ENCODE data around the gene UBAP1L.

UBAP1L gene

GRCh38 chr15:65071381-65071811, 43.6 kb downstream of the UBAP1L start:
- TF ChIP-seq CTCF (IDR thresholded peaks at IDR 0.05; ENCODE audit: poor library complexity, severe bottlenecking), result no peak
- H3K27ac ChIP-seq (ENCODE audit: poor library complexity, severe bottlenecking), result no peak overlapping the region
- H3K27me3 ChIP-seq (ENCODE audit: insufficient read depth, poor library complexity, severe bottlenecking), result peaks cover 21% of the 10 kb centered on the region
- no peaks in the 10 kb centered on the region for H3K4me1 ChIP-seq (ENCODE audit: insufficient read depth, poor library complexity, severe bottlenecking)
- H3K9me3 ChIP-seq (ENCODE audit: severe bottlenecking), result no peaks in the 10 kb centered on the region
- no peak for ATAC-seq (ENCODE audit: low read depth)
- no peak overlapping the region for H3K4me3 ChIP-seq (ENCODE audit: severe bottlenecking)
- H3K36me3 ChIP-seq (ENCODE audit: low read depth), result no peaks in the 10 kb centered on the region
- DNase-seq (ENCODE audit: low spot score), result peak; percentile 55

- no peak for TF ChIP-seq CTCF (IDR thresholded peaks at IDR 0.05; ENCODE audit: poor library complexity, severe bottlenecking)
- no peak overlapping the region for H3K27ac ChIP-seq (ENCODE audit: poor library complexity, severe bottlenecking)
- no peaks in the 10 kb centered on the region for H3K9me3 ChIP-seq (ENCODE audit: severe bottlenecking)
- DNase-seq (ENCODE audit: low spot score) (no peak), ATAC-seq (ENCODE audit: low read depth) (no peak)
- H3K27me3 ChIP-seq (ENCODE audit: insufficient read depth, poor library complexity, severe bottlenecking), result peaks cover 30% of the 10 kb centered on the region
- H3K4me3 ChIP-seq (ENCODE audit: severe bottlenecking), result no peak overlapping the region
- H3K36me3 ChIP-seq (ENCODE audit: low read depth), result no peaks in the 10 kb centered on the region
- no peaks in the 10 kb centered on the region for H3K4me1 ChIP-seq (ENCODE audit: insufficient read depth, poor library complexity, severe bottlenecking)
Measured at GRCh38 chr15:65069779-65070546, 45.0 kb downstream of the UBAP1L start.

- no peaks in the 10 kb centered on the region for H3K36me3 ChIP-seq (ENCODE audit: low read depth)
- no peaks in the 10 kb centered on the region for H3K9me3 ChIP-seq (ENCODE audit: severe bottlenecking)
- DNase-seq (ENCODE audit: low spot score), result no peak
- 0 out of 3 replicates have a peak, but pooled peaks have one; percentile 6 for ATAC-seq (ENCODE audit: low read depth)
- H3K27ac ChIP-seq (ENCODE audit: poor library complexity, severe bottlenecking), result no peak overlapping the region
- no peak overlapping the region for H3K4me3 ChIP-seq (ENCODE audit: severe bottlenecking)
- peaks cover 30% of the 10 kb centered on the region for H3K27me3 ChIP-seq (ENCODE audit: insufficient read depth, poor library complexity, severe bottlenecking)
- no peak for TF ChIP-seq CTCF (IDR thresholded peaks at IDR 0.05; ENCODE audit: poor library complexity, severe bottlenecking)
- no peaks in the 10 kb centered on the region for H3K4me1 ChIP-seq (ENCODE audit: insufficient read depth, poor library complexity, severe bottlenecking)
Measured at GRCh38 chr15:65069179-65069578, 45.8 kb downstream of the UBAP1L start.

DNA sequence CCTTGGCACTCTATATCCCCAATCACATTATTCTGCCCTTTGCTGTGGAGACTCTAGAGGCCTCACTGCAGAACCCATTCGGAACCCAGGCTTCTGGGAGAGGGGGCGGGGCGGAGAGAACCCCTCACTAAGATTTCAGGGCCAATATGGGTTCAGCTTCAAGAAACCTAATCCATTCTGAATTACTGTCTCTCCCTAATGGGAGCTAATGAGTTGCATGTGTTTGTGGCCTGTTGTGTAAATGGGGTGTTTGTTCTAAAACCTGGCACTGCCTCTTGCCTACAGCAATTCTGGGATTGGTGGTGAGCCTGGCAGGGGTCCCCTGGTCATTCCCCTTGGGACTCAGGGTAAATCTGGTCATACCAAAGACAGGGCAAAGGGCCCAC, 46.6 kb downstream of the UBAP1L start:
- TF ChIP-seq CTCF (IDR thresholded peaks at IDR 0.05; ENCODE audit: poor library complexity, severe bottlenecking), result no peak
- Histone ChIP-seq H3K9me3 (ENCODE audit: severe bottlenecking) (no peaks in the 10 kb centered on the region), H3K27me3 (ENCODE audit: insufficient read depth, poor library complexity, severe bottlenecking) (peaks cover 30% of the 10 kb centered on the region), H3K36me3 (ENCODE audit: low read depth) (no peaks in the 10 kb centered on the region), H3K4me3 (ENCODE audit: severe bottlenecking) (no peak overlapping the region), H3K27ac (ENCODE audit: poor library complexity, severe bottlenecking) (no peak overlapping the region), H3K4me1 (ENCODE audit: insufficient read depth, poor library complexity, severe bottlenecking) (no peaks in the 10 kb centered on the region)
- ATAC-seq (ENCODE audit: low read depth) (no peak), DNase-seq (ENCODE audit: low spot score) (no peak)
